ENCODE measurements around the gene PMFBP1. TPM values are rescaled to one million over a fixed set of nuclear protein-coding genes. Genes with fewer than 3 reads are reported as not detected.

PMFBP1 gene
- total and polyA plus RNA-seq, 12 donors = 0.26 to 1.6 (median 0.45) TPM; not detected in 8

GRCh38 chr16:72202014-72202413 is 30.1 kb upstream of the PMFBP1 start:
- DNase-seq = no peak
- intact Hi-C loops (cut with DNase I) = no loop called here
- ATAC-seq = no peak
- Histone ChIP-seq H3K4me1 (peaks cover 0 to 15% (median 0%) of the 10 kb centered on the region in 9 donors), H3K27ac (peak overlapping the region in 1 of 10 donors; percentile 87), H3K9me3 (no peaks in the 10 kb centered on the region), H3K27me3 (peaks cover 0 to 36% (median 4%) of the 10 kb centered on the region in 7 donors), H3K4me3 (no peak overlapping the region), H3K36me3 (no peaks in the 10 kb centered on the region)
- TF ChIP-seq CTCF (IDR thresholded peaks at IDR 0.05) = no peak
- 72 to 84% methylated on average over 2 of the region's 2 CpGs for WGBS, 2 donors

GRCh38 chr16:72201387-72201786 is 29.4 kb upstream of the PMFBP1 start:
- H3K9me3 ChIP-seq = no peaks in the 10 kb centered on the region
- no peak overlapping the region for H3K4me3 ChIP-seq
- no peak for TF ChIP-seq CTCF (IDR thresholded peaks at IDR 0.05)
- H3K4me1 ChIP-seq = peaks cover 0 to 15% (median 0%) of the 10 kb centered on the region in 9 donors
- H3K36me3 ChIP-seq = no peaks in the 10 kb centered on the region
- ATAC-seq (no peak), DNase-seq (no peak)
- WGBS, 2 donors = 86 to 89% methylated on average over 2 of the region's 2 CpGs
- H3K27me3 ChIP-seq = peaks cover 0 to 36% (median 4%) of the 10 kb centered on the region in 7 donors
- intact Hi-C loops (cut with DNase I) = no loop called here
- H3K27ac ChIP-seq = no peak overlapping the region

GRCh38 chr16:72199761-72200337 is 27.9 kb upstream of the PMFBP1 start:
- Histone ChIP-seq H3K36me3 (no peaks in the 10 kb centered on the region), H3K27ac (no peak overlapping the region), H3K9me3 (no peaks in the 10 kb centered on the region), H3K4me3 (no peak overlapping the region), H3K4me1 (peaks cover 0 to 15% (median 0%) of the 10 kb centered on the region in 9 donors), H3K27me3 (peaks cover 0 to 36% (median 4%) of the 10 kb centered on the region in 7 donors)
- ATAC-seq (no peak), DNase-seq (no peak)
- no peak for TF ChIP-seq CTCF (IDR thresholded peaks at IDR 0.05)
- intact Hi-C loops (cut with DNase I) = no loop called here
- WGBS, 2 donors = 75 to 84% methylated on average over 5 of the region's 5 CpGs

- Histone ChIP-seq H3K9me3 (no peaks in the 10 kb centered on the region), H3K4me3 (no peak overlapping the region), H3K36me3 (no peaks in the 10 kb centered on the region), H3K4me1 (peaks cover 0 to 6% (median 0%) of the 10 kb centered on the region in 9 donors), H3K27me3 (peaks cover 0 to 33% (median 4%) of the 10 kb centered on the region in 7 donors), H3K27ac (no peak overlapping the region)
- TF ChIP-seq CTCF (IDR thresholded peaks at IDR 0.05) = no peak
- DNase-seq (no peak), ATAC-seq (no peak)
- WGBS, 2 donors = 34 to 39% methylated on average over 10 of the region's 10 CpGs
- intact Hi-C loops (cut with DNase I) = no loop called here
These were observed 26.8 kb upstream of the PMFBP1 start for GRCh38 chr16:72198771-72199201.

Data from heart right ventricle (tissue), 16 donors.